Calu3 (cell line): Measurements from ENCODE around the gene CYP4F22. TPM values are rescaled to one million over a fixed set of nuclear protein-coding genes. Genes with fewer than 3 reads are reported as not detected.

ENCODE experiments used
- BruUV-seq: library from RNA; stranded (reverse); fragments of 400-500 nt; replicated peaks from 2 replicates; lab custom pipeline; 2021; lab: Mats Ljungman, UMichigan
- CTCF ChIA-PET: fragments of 300-600 bp; sonication (Branson Sonifier 250); formaldehyde crosslinking; loops from one replicate; lab custom pipeline; 2022; ENCODE audit warnings: antibody characterized with exemption; lab: Charles Lee
- DNase-seq: peaks from one replicate; pipeline ENCODE4 v3.0.0; 2022
- H3K27ac Mint-ChIP-seq: one replicate; pipeline ENCODE4 v1.8.0; 2022; ENCODE audit warnings: mixed read lengths; ENCODE audit not compliant: unreplicated experiment
- H3K27me3 Mint-ChIP-seq: one replicate; pipeline ENCODE4 v1.8.0; 2022; ENCODE audit warnings: mixed read lengths; ENCODE audit not compliant: unreplicated experiment
- H3K36me3 Mint-ChIP-seq: one replicate; pipeline ENCODE4 v1.8.0; 2022; ENCODE audit warnings: mild to moderate bottlenecking, moderate library complexity, mixed read lengths; ENCODE audit not compliant: insufficient read depth, unreplicated experiment
- H3K4me1 Mint-ChIP-seq: one replicate; pipeline ENCODE4 v1.8.0; 2022; ENCODE audit warnings: mild to moderate bottlenecking, low read depth, mixed read lengths; ENCODE audit not compliant: unreplicated experiment
- H3K4me3 Mint-ChIP-seq: one replicate; pipeline ENCODE4 v1.8.0; 2022; ENCODE audit warnings: mild to moderate bottlenecking, low read depth, moderate library complexity, mixed read lengths; ENCODE audit not compliant: unreplicated experiment
- H3K9me3 Mint-ChIP-seq: one replicate; pipeline ENCODE4 v1.8.0; 2022; ENCODE audit warnings: low read depth, mixed read lengths; ENCODE audit not compliant: unreplicated experiment
- intact Hi-C: fragments of 100-400 bp; cut with micrococcal nuclease; formaldehyde crosslinking; loops from one replicate; pipeline ENCODE4 v1.10.0; 2022; ENCODE audit not compliant: unreplicated experiment
- total RNA-seq: library from RNA; stranded (reverse); gene quantifications from 2 replicates; pipeline ENCODE4 v1.2.3, GENCODE V29; 2022
- TF ChIP-seq, protein P1 (sequence below): fragments of 200-600 bp; IDR thresholded peaks from one replicate; pipeline ENCODE4 v1.8.0; 2022; ENCODE audit warnings: antibody characterized with exemption; ENCODE audit not compliant: unreplicated experiment

The CYP4F22 gene
- total RNA-seq, 1 experiment from 2014 or later: not detected

DNA sequence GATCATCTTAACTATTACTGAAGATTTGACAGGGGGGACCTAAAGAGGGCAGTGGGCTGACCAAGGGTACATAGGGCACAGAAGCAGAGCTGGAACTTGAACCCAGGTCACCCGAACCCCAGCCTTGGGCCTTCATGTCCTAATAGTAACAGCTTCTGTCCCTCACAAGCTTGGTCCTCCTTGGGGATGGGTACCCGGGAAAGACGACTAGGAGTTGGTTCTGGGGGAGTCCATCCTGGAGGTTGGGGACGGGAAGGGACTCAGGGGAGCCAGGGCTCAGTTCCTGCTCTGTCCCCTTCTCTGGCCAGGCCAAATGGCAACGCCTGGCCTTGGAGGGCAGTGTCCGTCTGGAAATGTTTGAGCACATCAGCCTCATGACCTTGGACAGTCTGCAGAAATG is 67.1 kb downstream of the CYP4F22 start:
- TF ChIP-seq, protein P1, sequence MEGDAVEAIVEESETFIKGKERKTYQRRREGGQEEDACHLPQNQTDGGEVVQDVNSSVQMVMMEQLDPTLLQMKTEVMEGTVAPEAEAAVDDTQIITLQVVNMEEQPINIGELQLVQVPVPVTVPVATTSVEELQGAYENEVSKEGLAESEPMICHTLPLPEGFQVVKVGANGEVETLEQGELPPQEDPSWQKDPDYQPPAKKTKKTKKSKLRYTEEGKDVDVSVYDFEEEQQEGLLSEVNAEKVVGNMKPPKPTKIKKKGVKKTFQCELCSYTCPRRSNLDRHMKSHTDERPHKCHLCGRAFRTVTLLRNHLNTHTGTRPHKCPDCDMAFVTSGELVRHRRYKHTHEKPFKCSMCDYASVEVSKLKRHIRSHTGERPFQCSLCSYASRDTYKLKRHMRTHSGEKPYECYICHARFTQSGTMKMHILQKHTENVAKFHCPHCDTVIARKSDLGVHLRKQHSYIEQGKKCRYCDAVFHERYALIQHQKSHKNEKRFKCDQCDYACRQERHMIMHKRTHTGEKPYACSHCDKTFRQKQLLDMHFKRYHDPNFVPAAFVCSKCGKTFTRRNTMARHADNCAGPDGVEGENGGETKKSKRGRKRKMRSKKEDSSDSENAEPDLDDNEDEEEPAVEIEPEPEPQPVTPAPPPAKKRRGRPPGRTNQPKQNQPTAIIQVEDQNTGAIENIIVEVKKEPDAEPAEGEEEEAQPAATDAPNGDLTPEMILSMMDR: no peak
- CTCF ChIA-PET: no interaction called here
- Mint-ChIP-seq H3K36me3 (no peaks in the 10 kb centered on the region), H3K4me3 (no peak overlapping the region), H3K4me1 (no peaks in the 10 kb centered on the region), H3K27me3 (peaks cover 53% of the 10 kb centered on the region), H3K9me3 (no peaks in the 10 kb centered on the region), H3K27ac (no peak overlapping the region)
- BruUV-seq: no TSS peak
- intact Hi-C loops: no loop called here
- DNase-seq: no peak

DNA sequence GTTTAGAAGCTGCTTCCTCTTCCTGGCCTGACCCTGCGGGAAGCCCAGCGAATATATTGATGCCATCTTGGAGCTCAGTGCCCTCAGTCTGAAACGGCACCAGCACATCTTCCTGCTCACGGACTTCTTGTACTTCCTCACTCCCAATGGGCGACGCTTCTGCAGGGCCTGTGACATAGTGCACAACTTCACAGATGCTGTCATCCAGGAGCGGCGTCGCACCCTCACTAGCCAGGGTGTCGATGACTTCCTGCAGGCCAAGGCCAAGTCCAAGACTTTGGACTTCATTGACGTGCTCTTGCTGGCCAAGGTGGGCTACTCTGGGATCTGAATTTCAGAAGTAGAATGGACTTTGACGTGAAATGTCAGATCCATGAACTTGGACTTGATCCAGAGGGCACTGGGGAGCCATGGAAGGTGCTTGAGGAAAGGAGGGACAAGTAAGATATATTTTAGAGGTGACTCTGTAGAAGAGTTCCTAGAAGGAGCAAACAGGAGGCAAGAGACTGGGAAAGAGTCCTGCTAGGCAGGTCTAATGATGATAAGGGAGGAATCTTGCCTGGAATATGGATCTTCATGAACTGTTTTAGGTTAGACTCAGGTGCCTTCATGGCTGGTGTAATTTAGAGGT is 68.3 kb downstream of the CYP4F22 start:
- H3K9me3 Mint-ChIP-seq: no peaks in the 10 kb centered on the region
- no peak for DNase-seq
- BruUV-seq: no TSS peak
- peaks cover 53% of the 10 kb centered on the region for H3K27me3 Mint-ChIP-seq
- H3K36me3 Mint-ChIP-seq: no peaks in the 10 kb centered on the region
- H3K4me1 Mint-ChIP-seq: no peaks in the 10 kb centered on the region
- H3K4me3 Mint-ChIP-seq: no peak overlapping the region
- intact Hi-C loops: no loop called here
- CTCF ChIA-PET: no interaction called here
- no peak overlapping the region for H3K27ac Mint-ChIP-seq
- TF ChIP-seq, protein P1: no peak

DNA sequence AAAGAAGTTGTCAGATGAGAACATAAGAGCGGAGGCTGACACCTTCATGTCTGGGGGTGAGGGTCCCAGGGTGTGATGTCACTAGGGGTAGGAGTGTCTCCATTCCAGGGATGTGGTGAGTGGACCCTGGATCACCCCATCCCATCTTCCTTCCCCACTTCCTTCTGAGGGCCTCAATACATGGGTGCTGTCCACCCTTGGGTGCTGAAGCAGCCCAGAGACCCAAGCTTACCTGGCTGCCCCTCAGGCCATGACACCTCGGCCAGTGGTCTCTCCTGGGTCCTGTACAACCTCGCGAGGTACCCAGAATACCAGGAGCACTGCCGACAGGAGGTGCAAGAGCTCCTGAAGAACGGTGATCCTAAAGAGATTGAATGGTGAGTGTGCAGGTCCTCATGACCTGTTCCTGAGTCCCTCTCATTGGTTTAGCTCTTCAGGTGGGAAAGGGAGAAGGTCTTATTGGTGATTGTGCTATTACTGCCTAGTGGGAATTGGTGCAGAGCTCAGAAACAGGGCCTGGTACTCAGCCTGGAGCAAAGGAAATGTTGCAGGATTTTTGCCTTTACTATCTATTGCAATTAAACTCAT is 69.0 kb downstream of the CYP4F22 start:
- H3K27ac Mint-ChIP-seq: no peak overlapping the region
- CTCF ChIA-PET: no interaction called here
- H3K4me1 Mint-ChIP-seq: no peaks in the 10 kb centered on the region
- peaks cover 55% of the 10 kb centered on the region for H3K27me3 Mint-ChIP-seq
- H3K36me3 Mint-ChIP-seq: no peaks in the 10 kb centered on the region
- no TSS peak for BruUV-seq
- no peaks in the 10 kb centered on the region for H3K9me3 Mint-ChIP-seq
- intact Hi-C loops: no loop called here
- TF ChIP-seq, protein P1: no peak
- no peak overlapping the region for H3K4me3 Mint-ChIP-seq
- no peak for DNase-seq

DNA sequence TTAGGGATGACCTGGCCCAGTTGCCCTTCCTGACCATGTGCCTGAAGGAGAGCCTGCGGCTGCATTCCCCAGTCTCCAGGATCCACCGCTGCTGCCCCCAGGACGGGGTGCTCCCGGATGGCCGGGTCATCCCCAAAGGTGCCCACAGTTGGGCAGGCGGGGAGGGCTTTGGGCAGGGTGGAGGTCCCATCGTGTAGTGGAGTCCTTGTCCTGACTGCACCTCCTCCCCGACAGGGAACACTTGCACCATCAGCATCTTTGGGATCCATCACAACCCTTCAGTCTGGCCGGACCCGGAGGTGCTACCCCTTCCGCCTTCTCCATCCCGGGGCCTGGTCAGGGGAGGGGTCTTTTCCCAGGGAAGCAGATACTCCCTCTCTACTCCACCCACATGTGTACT is 75.0 kb downstream of the CYP4F22 start:
- intact Hi-C loops: no loop called here

More for the DNA sequence above, 75.0 kb downstream of the CYP4F22 start:
- CTCF ChIA-PET: no interaction called here
- peaks cover 5% of the 10 kb centered on the region for H3K36me3 Mint-ChIP-seq
- no peaks in the 10 kb centered on the region for H3K4me1 Mint-ChIP-seq
- H3K27me3 Mint-ChIP-seq: peaks cover 33% of the 10 kb centered on the region
- TF ChIP-seq, protein P1: no peak
- no peak overlapping the region for H3K4me3 Mint-ChIP-seq
- no peaks in the 10 kb centered on the region for H3K9me3 Mint-ChIP-seq
- H3K27ac Mint-ChIP-seq: no peak overlapping the region
- DNase-seq: no peak
- BruUV-seq: no TSS peak
